Gastrocnemius medialis (tissue), 4 donors: ENCODE results near the gene DAPK1. TPM values are rescaled to one million over a fixed set of nuclear protein-coding genes. Genes with fewer than 3 reads are reported as not detected.
A peak's percentile ranks its signal among the peaks of the same experiment; 100 is the strongest.

ENCODE experiments used
- ATAC-seq, 2 donors: fragments of 150-250 bp; one replicate each; pipeline ENCODE4 v1.9.1; 2016
- DNase-seq, 2 donors: peaks; one replicate each; pipeline ENCODE4 v3.0.0-alpha.2; 2019
- H3K27ac ChIP-seq, 4 donors: fragments of 200-600 bp; sonication (generic); 1 replicate in 1 of 4; 2 replicates in 3 of 4; pipeline ENCODE4 v1.5.1; 2016 to 2018; ENCODE audit warnings: mild to moderate bottlenecking in 2 of 4, moderate library complexity in 1 of 4
- H3K27me3 ChIP-seq, 3 donors: fragments of 200-600 bp; sonication (generic) in 2 of 3; 1 replicate in 1 of 3; 2 replicates in 2 of 3; pipeline versions ENCODE4 v1.5.1 to v1.6.0; 2016 to 2019; ENCODE audit warnings: mild to moderate bottlenecking in 1 of 3, moderate library complexity in 1 of 3
- H3K36me3 ChIP-seq, 2 donors: fragments of 200-600 bp; sonication (generic) in 1 of 2; one replicate each; pipeline ENCODE4 v1.5.1; 2017 to 2018
- H3K4me1 ChIP-seq, 2 donors: fragments of 200-600 bp; sonication (generic) in 1 of 2; one replicate each; pipeline ENCODE4 v1.5.1; 2016 to 2017; ENCODE audit warnings: mild to moderate bottlenecking in 2 of 2
- H3K4me3 ChIP-seq, 4 donors: fragments of 200-600 bp; sonication (generic) in 3 of 4; 1 replicate in 1 of 4; 2 replicates in 3 of 4; pipeline ENCODE4 v1.5.1; 2016 to 2019; ENCODE audit warnings: mild to moderate bottlenecking in 2 of 4
- H3K9me3 ChIP-seq, 3 donors: fragments of 200-600 bp; sonication (generic) in 2 of 3; 1 replicate in 1 of 3; 2 replicates in 2 of 3; pipeline ENCODE4 v1.5.1; 2016 to 2019
- POLR2A ChIP-seq, 2 donors: fragments of 450-650 bp; IDR thresholded peaks; one replicate each; pipeline ENCODE4 v1.6.1; 2017; ENCODE audit warnings: antibody characterized with exemption in 2 of 2, mild to moderate bottlenecking in 2 of 2, moderate library complexity in 2 of 2
- in situ Hi-C, 4 donors: fragments of 200-750 bp; cut with MboI; loops; one replicate each; pipeline versions ENCODE4 v1.15.0 to v1.8.0; 2017; ENCODE audit warnings: low sequenced_read_pairs in 4 of 4
- intact Hi-C: fragments of 100-400 bp; cut with DNase I; formaldehyde crosslinking; loops from one replicate; pipeline ENCODE4 v1.15.1; 2023; ENCODE audit warnings: low total_unique reads
- total RNA-seq, 4 donors: library from RNA; depleted of rRNA; stranded (reverse); fragments of >200 nt; gene quantifications; one replicate each; pipeline versions ENCODE4 v1.1.0 to v1.2.3, GENCODE V29; 2016
- TF ChIP-seq, protein P1 (sequence below), 5 experiments: fragments of 450-650 bp in 3 of 5; fragments of 200-600 bp in 2 of 5; sonication (generic) in 2 of 5; IDR thresholded peaks in 4 of 5; conservative IDR thresholded peaks in 1 of 5; 1 replicate in 4 of 5; 2 replicates in 1 of 5; pipeline ENCODE4 v1.5.1; 2016 to 2019; ENCODE audit warnings: antibody characterized with exemption in 5 of 5, mild to moderate bottlenecking in 3 of 5, moderate library complexity in 3 of 5

The DAPK1 gene
- total RNA-seq, 4 donors from 2014 or later: 1.2 to 4.3 (median 2.7) TPM

DNA sequence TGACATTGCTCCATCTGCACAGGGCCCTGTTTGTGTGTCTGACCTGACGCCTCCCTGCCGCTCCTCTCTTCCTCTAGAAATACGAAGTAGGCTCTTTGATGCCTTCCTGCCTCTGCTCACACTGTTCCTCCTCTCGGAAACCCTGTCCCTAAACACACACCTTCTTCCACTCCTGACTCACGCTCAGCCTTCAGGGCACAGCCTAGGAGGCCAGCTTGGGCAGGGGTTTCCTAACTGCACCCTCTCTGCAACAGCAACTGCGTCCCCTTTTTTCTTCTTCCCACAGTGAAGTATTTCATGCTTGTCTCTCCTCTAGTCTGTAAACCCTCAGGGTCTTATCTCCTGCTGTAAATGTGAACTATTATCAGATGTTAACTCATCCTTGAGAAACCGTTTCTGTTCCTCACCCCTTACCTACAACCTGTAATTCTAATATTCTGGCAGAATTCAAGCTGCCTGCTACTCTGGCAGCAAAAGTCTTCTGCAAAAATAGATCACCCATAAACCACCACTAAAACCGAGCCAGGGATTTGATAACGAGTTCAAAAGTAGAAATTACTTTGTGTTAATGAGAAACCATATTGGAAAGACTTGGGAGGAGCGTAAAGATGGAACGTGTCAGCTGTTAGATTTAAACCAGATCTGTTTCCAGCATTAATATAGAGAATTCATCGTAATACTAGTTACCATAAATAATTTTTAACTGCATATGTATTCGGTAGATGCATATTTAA lies 100.2 kb downstream of the DAPK1 start:
- intact Hi-C loops: no loop called here
- H3K4me1 ChIP-seq: peaks cover 32 to 35% of the 10 kb centered on the region in 2 donors
- no peaks in the 10 kb centered on the region for H3K9me3 ChIP-seq
- TF ChIP-seq POLR2A (IDR thresholded peaks at IDR 0.05): no peak
- TF ChIP-seq, protein P1, sequence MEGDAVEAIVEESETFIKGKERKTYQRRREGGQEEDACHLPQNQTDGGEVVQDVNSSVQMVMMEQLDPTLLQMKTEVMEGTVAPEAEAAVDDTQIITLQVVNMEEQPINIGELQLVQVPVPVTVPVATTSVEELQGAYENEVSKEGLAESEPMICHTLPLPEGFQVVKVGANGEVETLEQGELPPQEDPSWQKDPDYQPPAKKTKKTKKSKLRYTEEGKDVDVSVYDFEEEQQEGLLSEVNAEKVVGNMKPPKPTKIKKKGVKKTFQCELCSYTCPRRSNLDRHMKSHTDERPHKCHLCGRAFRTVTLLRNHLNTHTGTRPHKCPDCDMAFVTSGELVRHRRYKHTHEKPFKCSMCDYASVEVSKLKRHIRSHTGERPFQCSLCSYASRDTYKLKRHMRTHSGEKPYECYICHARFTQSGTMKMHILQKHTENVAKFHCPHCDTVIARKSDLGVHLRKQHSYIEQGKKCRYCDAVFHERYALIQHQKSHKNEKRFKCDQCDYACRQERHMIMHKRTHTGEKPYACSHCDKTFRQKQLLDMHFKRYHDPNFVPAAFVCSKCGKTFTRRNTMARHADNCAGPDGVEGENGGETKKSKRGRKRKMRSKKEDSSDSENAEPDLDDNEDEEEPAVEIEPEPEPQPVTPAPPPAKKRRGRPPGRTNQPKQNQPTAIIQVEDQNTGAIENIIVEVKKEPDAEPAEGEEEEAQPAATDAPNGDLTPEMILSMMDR (IDR thresholded peaks at IDR 0.05 in 4 of 5, conservative IDR thresholded peaks at IDR 0.05 in 1 of 5): no peak
- no peak for ATAC-seq
- H3K4me3 ChIP-seq: no peak overlapping the region
- in situ Hi-C loops: no loop called here
- no peak for DNase-seq
- no peaks in the 10 kb centered on the region for H3K27me3 ChIP-seq
- no peaks in the 10 kb centered on the region for H3K36me3 ChIP-seq
- no peak overlapping the region for H3K27ac ChIP-seq

DNA sequence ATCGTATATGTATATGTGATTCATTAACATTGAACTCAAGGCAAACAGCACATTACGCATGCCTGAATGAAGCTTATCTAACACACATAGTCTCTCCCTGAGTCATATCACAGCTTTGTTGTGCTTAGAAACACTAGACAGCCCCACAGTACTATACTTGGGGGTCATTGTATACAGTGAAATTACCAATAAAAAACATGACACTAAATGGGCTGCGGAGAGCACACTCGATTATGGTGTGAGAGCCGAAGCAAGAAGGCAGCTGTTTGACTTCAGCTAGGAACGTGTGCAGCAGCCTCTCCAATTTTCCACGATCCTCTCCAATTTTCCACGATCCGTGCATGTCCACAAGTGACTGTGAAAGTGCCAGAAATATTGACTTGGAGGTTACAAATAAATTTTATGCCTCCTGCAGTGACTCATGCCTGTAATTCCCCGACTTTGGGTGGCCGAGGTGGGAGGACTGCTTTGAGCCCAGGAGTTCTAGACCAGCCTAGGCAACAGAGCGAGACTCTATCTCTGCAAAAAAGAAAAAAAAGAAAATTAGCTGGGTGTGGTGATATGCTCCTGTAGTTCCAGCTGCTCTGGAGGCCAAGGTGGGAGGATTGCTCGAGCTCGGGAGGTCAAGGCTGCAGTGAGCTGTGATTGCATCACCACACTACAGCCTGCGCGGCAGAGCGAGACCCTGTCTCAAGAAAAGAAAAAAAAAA lies 102.4 kb downstream of the DAPK1 start:
- no peak overlapping the region for H3K27ac ChIP-seq
- ATAC-seq (no peak), DNase-seq (no peak)
- no peak for TF ChIP-seq POLR2A (IDR thresholded peaks at IDR 0.05)
- TF ChIP-seq, protein P1 (IDR thresholded peaks at IDR 0.05 in 4 of 5, conservative IDR thresholded peaks at IDR 0.05 in 1 of 5): no peak
- no peaks in the 10 kb centered on the region for H3K36me3 ChIP-seq
- in situ Hi-C loops (no loop called here), intact Hi-C loops (no loop called here)
- peaks cover 13 to 19% of the 10 kb centered on the region in 2 donors for H3K4me1 ChIP-seq
- no peak overlapping the region for H3K4me3 ChIP-seq
- no peaks in the 10 kb centered on the region for H3K27me3 ChIP-seq
- no peaks in the 10 kb centered on the region for H3K9me3 ChIP-seq

DNA sequence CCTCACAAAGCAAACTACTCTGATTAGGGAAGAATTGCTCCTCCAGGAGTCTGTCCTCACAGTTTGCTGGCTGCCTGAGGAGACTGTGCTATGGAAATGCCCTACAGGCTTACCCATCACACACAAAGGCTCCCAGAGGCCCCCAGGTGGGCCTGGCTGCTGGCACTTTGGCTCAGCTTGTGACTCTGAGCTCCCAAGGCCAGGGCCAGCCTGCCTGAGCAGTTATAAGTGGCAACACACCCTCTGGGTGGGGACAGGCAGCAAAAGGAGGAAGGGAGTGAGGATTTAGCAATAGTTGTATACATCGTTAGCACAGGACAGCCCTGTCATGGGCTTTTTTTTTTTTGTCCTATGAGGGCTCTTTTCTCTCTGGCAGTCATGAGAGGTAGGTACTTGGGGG lies 103.5 kb downstream of the DAPK1 start:
- ATAC-seq (no peak), DNase-seq (peak in 1 of 2 donors; percentile 20)
- intact Hi-C loops: no loop called here
- TF ChIP-seq, protein P1 (IDR thresholded peaks at IDR 0.05 in 4 of 5, conservative IDR thresholded peaks at IDR 0.05 in 1 of 5): no peak
- TF ChIP-seq POLR2A (IDR thresholded peaks at IDR 0.05): no peak
- H3K4me1 ChIP-seq: peaks cover 13 to 19% of the 10 kb centered on the region in 2 donors
- no peaks in the 10 kb centered on the region for H3K27me3 ChIP-seq
- no peak overlapping the region for H3K4me3 ChIP-seq
- no peaks in the 10 kb centered on the region for H3K9me3 ChIP-seq
- in situ Hi-C loops: no loop called here
- H3K36me3 ChIP-seq: no peaks in the 10 kb centered on the region
- no peak overlapping the region for H3K27ac ChIP-seq

DNA sequence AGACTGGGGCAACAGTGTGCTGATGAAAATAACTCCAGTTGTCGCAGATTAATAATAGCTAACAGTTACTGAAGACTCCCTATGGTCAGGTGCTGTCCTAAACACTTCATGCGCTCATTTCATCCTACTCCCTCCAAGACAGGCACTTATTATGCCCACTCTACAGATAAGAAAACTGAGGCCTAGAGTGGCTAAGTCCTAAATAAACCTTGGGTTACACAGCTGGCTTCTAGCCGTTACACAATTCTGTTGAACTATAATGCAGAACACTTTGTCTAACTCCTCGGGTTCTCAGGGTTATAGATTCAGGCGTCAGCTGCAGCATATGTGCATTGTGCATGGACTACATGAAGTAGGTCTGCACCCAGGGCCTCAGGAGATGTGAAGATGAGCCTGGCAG lies 103.9 kb downstream of the DAPK1 start:
- Histone ChIP-seq H3K4me1 (peaks cover 13 to 19% of the 10 kb centered on the region in 2 donors), H3K36me3 (no peaks in the 10 kb centered on the region), H3K27ac (no peak overlapping the region), H3K4me3 (no peak overlapping the region), H3K9me3 (no peaks in the 10 kb centered on the region), H3K27me3 (no peaks in the 10 kb centered on the region)
- intact Hi-C loops (no loop called here), in situ Hi-C loops (no loop called here)
- DNase-seq (no peak), ATAC-seq (no peak)
- TF ChIP-seq, protein P1 (IDR thresholded peaks at IDR 0.05 in 4 of 5, conservative IDR thresholded peaks at IDR 0.05 in 1 of 5): no peak
- TF ChIP-seq POLR2A (IDR thresholded peaks at IDR 0.05): no peak
